Keratinocyte (primary cell): ENCODE measurements around the gene SPRY4.

ENCODE experiments used
- CTCF ChIP-seq, 3 experiments: IDR thresholded peaks in 1 of 3; conservative IDR thresholded peaks in 1 of 3; optimal IDR thresholded peaks in 1 of 3; 2 replicates in 2 of 3; 3 replicates in 1 of 3; pipeline versions ENCODE3 to v1.5.1; 2011; ENCODE audit warnings: low read length in 3 of 3, mild to moderate bottlenecking in 3 of 3, moderate library complexity in 2 of 3, control low read depth in 1 of 3, inconsistent platforms in 1 of 3; ENCODE audit not compliant: insufficient read depth in 2 of 3; ENCODE audit errors: extremely low read depth in 1 of 3
- EZH2 ChIP-seq: IDR thresholded peaks from one replicate; pipeline ENCODE4 v1.6.1; 2012; ENCODE audit warnings: inconsistent platforms, mild to moderate bottlenecking, low read length, moderate library complexity

GRCh38 chr5:142358121-142358520, 33.3 kb upstream of the SPRY4 start:
- no peak for TF ChIP-seq CTCF (optimal IDR thresholded peaks at IDR 0.05 in 1 of 3, IDR thresholded peaks at IDR 0.05 in 1 of 3, conservative IDR thresholded peaks at IDR 0.05 in 1 of 3; ENCODE audit: extremely low read depth in 1 of 3, insufficient read depth in 2 of 3, low read length in 3 of 3)
- TF ChIP-seq EZH2: no peak
